HEK293T (cell line): ENCODE measurements around the gene LGMN.

Experiments
- ARNT ChIP-seq: fragments of 450-650 bp; IDR thresholded peaks from 2 replicates; pipeline ENCODE4 v1.6.1; 2017; ENCODE audit warnings: mild to moderate bottlenecking
- BHLHE40 ChIP-seq: fragments of 450-650 bp; IDR thresholded peaks from 2 replicates; pipeline ENCODE4 v1.6.1; 2016; ENCODE audit warnings: mild to moderate bottlenecking, moderate library complexity, borderline replicate concordance
- CTBP1 ChIP-seq: fragments of 450-650 bp; IDR thresholded peaks from 2 replicates; pipeline ENCODE4 v1.6.1; 2016; ENCODE audit warnings: borderline replicate concordance
- ELF4 ChIP-seq: fragments of 450-650 bp; IDR thresholded peaks from 2 replicates; pipeline ENCODE4 v1.6.1; 2017; ENCODE audit warnings: antibody characterized with exemption
- FOXA1 ChIP-seq: fragments of 450-650 bp; IDR thresholded peaks from 2 replicates; pipeline ENCODE4 v1.6.1; 2016; ENCODE audit warnings: mild to moderate bottlenecking
- FOXK2 ChIP-seq: fragments of 450-650 bp; IDR thresholded peaks from 2 replicates; pipeline ENCODE4 v1.6.1; 2016; ENCODE audit warnings: mild to moderate bottlenecking
- FOXM1 ChIP-seq: fragments of 450-650 bp; IDR thresholded peaks from 2 replicates; pipeline ENCODE4 v1.6.1; 2017; ENCODE audit warnings: mild to moderate bottlenecking, borderline replicate concordance
- HDGF ChIP-seq: fragments of 450-650 bp; IDR thresholded peaks from 2 replicates; pipeline ENCODE4 v1.6.1; 2017; ENCODE audit warnings: antibody characterized with exemption, borderline replicate concordance
- L3MBTL2 ChIP-seq: fragments of 450-650 bp; conservative IDR thresholded peaks from 2 replicates; pipeline ENCODE4 v1.6.1; 2016; ENCODE audit warnings: mild to moderate bottlenecking
- LEF1 ChIP-seq: fragments of 450-650 bp; IDR thresholded peaks from 2 replicates; pipeline ENCODE4 v1.6.1; 2017; ENCODE audit warnings: mild to moderate bottlenecking, borderline replicate concordance
- PKNOX1 ChIP-seq: fragments of 450-650 bp; IDR thresholded peaks from 2 replicates; pipeline ENCODE4 v1.6.1; 2016
- SP1 ChIP-seq: fragments of 450-650 bp; IDR thresholded peaks from 2 replicates; pipeline ENCODE4 v1.6.1; 2017
- SUZ12 ChIP-seq: fragments of 450-650 bp; IDR thresholded peaks from 2 replicates; pipeline ENCODE4 v1.6.1; 2016; ENCODE audit warnings: mild to moderate bottlenecking
- ZNF384 ChIP-seq: fragments of 450-650 bp; IDR thresholded peaks from 2 replicates; pipeline ENCODE4 v1.6.1; 2016

GRCh38 chr14:92685784-92686355 lies 62.6 kb downstream of the LGMN start:
- TF ChIP-seq FOXM1, result no peak
- TF ChIP-seq HDGF, result no peak
- no peak for TF ChIP-seq L3MBTL2
- no peak for TF ChIP-seq FOXA1
- no peak for TF ChIP-seq CTBP1
- TF ChIP-seq FOXK2, result no peak
- TF ChIP-seq BHLHE40, result no peak
- no peak for TF ChIP-seq ELF4
- no peak for TF ChIP-seq LEF1
- no peak for TF ChIP-seq SUZ12
- no peak for TF ChIP-seq SP1
- no peak for TF ChIP-seq PKNOX1
- TF ChIP-seq ZNF384, result no peak
- no peak for TF ChIP-seq ARNT
